SK-N-SH (cell line): ENCODE data around the gene PSMD3. TPM values are rescaled to one million over a fixed set of nuclear protein-coding genes. Genes with fewer than 3 reads are reported as not detected.

ENCODE experiments used
- CTCF ChIA-PET: fragments of 300-600, 350-600 bp; formaldehyde crosslinking; extraction: SDS; loops from one replicate; lab custom pipeline; 2021; lab: Yijun Ruan, JAX
- POLR2A ChIA-PET: fragments of 350-600 bp; sonication (Branson Sonifier 250); formaldehyde crosslinking; extraction: SDS; loops from one replicate; lab custom pipeline; 2020; ENCODE audit warnings: antibody characterized with exemption, inconsistent platforms; lab: Yijun Ruan, JAX
- DNase-seq: peaks from one replicate; pipeline ENCODE4 v3.0.0; 2012
- H2AFZ ChIP-seq: fragments of 200-600 bp; sonication (generic); 2 replicates; pipeline ENCODE4 v1.8.1; 2016; ENCODE audit warnings: antibody characterized with exemption, mild to moderate bottlenecking, low read depth
- H3F3A ChIP-seq: fragments of 200-600 bp; sonication (generic); replicated peaks from 2 replicates; pipeline ENCODE3; 2016; ENCODE audit warnings: antibody characterized with exemption, mild to moderate bottlenecking; ENCODE audit not compliant: insufficient read depth
- H3K27ac ChIP-seq, 2 experiments: fragments of 200-500 bp in 1 of 2; fragments of 200-600 bp in 1 of 2; sonication (Bioruptor generic) in 1 of 2; sonication (generic), shearing (Covaris generic) in 1 of 2; 2 replicates each; pipeline versions ENCODE4 v1.5.1 to v1.6.1; 2014 to 2016; ENCODE audit warnings: low read depth in 2 of 2, inconsistent platforms in 1 of 2, low read length in 1 of 2, mild to moderate bottlenecking in 1 of 2, mixed read lengths in 1 of 2
- H3K27me3 ChIP-seq: fragments of 200-600 bp; sonication (generic), shearing (Covaris generic); 2 replicates; pipeline ENCODE4 v1.6.1; 2016; ENCODE audit warnings: mixed run types; ENCODE audit not compliant: insufficient read depth
- H3K36me3 ChIP-seq, 2 experiments: fragments of 200-500 bp in 1 of 2; fragments of 200-600 bp in 1 of 2; sonication (Bioruptor generic) in 1 of 2; sonication (generic) in 1 of 2; replicated peaks in 1 of 2; 2 replicates each; pipeline versions ENCODE3 to v1.5.1; 2014 to 2016; ENCODE audit warnings: low read length in 1 of 2, mild to moderate bottlenecking in 1 of 2; ENCODE audit not compliant: insufficient read depth in 2 of 2, control insufficient read depth in 1 of 2
- H3K4me1 ChIP-seq, 2 experiments: fragments of 200-500 bp in 1 of 2; fragments of 200-600 bp in 1 of 2; sonication (Bioruptor generic) in 1 of 2; sonication (generic), shearing (Covaris generic) in 1 of 2; 2 replicates each; pipeline versions ENCODE4 v1.5.1 to v1.6.1; 2014 to 2016; ENCODE audit warnings: low read depth in 1 of 2, low read length in 1 of 2, mixed run types in 1 of 2; ENCODE audit not compliant: insufficient read depth in 2 of 2, control insufficient read depth in 1 of 2
- H3K4me2 ChIP-seq: fragments of 200-600 bp; sonication (generic), shearing (Covaris generic); 2 replicates; pipeline ENCODE4 v1.6.1; 2017; ENCODE audit warnings: mixed run types
- H3K4me3 ChIP-seq, 2 experiments: fragments of 200-500 bp in 1 of 2; fragments of 200-600 bp in 1 of 2; sonication (Bioruptor generic) in 1 of 2; sonication (generic), shearing (Covaris generic) in 1 of 2; 2 replicates each; pipeline versions ENCODE4 v1.5.1 to v1.8.1; 2014 to 2016; ENCODE audit warnings: low read depth in 2 of 2, inconsistent platforms in 1 of 2, low read length in 1 of 2, mild to moderate bottlenecking in 1 of 2, mixed read lengths in 1 of 2, moderate library complexity in 1 of 2
- H3K79me2 ChIP-seq: fragments of 200-600 bp; sonication (generic); 2 replicates; pipeline ENCODE4 v1.8.1; 2017; ENCODE audit warnings: mild to moderate bottlenecking; ENCODE audit not compliant: insufficient read depth
- H3K9ac ChIP-seq: fragments of 200-600 bp; sonication (generic); 2 replicates; pipeline ENCODE4 v1.6.1; 2017; ENCODE audit warnings: mixed run types
- H3K9me2 ChIP-seq: fragments of 200-600 bp; sonication (generic); 2 replicates; pipeline ENCODE4 v1.6.1; 2017; ENCODE audit warnings: mixed run types
- H3K9me3 ChIP-seq: fragments of 200-600 bp; sonication (generic); 2 replicates; pipeline ENCODE4 v1.6.1; 2017; ENCODE audit warnings: mixed run types, mild to moderate bottlenecking, moderate library complexity
- H4K20me1 ChIP-seq: fragments of 200-600 bp; sonication (generic); 2 replicates; pipeline ENCODE4 v1.6.1; 2017; ENCODE audit warnings: mild to moderate bottlenecking, mixed run types; ENCODE audit not compliant: insufficient read depth
- ELF1 ChIP-seq: IDR thresholded peaks from 2 replicates; pipeline ENCODE4 v1.4.0; 2012
- EP300 ChIP-seq, 2 experiments: IDR thresholded peaks; 2 replicates each; pipeline versions ENCODE4 v1.4.0 to v1.6.1; 2012; ENCODE audit warnings: borderline replicate concordance in 1 of 2, low read depth in 1 of 2, low read length in 1 of 2
- FOXM1 ChIP-seq: IDR thresholded peaks from 2 replicates; pipeline ENCODE4 v1.4.0; 2012; ENCODE audit warnings: low read depth, mild to moderate bottlenecking
- JUND ChIP-seq: IDR thresholded peaks from 2 replicates; pipeline ENCODE4 v1.4.0; 2012
- MEF2A ChIP-seq: IDR thresholded peaks from 2 replicates; pipeline ENCODE4 v1.4.0; 2012; ENCODE audit warnings: low read depth, borderline replicate concordance
- MXI1 ChIP-seq: IDR thresholded peaks from 2 replicates; pipeline ENCODE4 v1.6.1; 2012; ENCODE audit warnings: mild to moderate bottlenecking, low read depth, low read length, improper control_type of control experiment
- NRF1 ChIP-seq: IDR thresholded peaks from 2 replicates; pipeline ENCODE4 v1.6.1; 2012; ENCODE audit warnings: low read depth, mild to moderate bottlenecking, low read length
- RAD21 ChIP-seq: IDR thresholded peaks from 2 replicates; pipeline ENCODE4 v1.6.1; 2012; ENCODE audit warnings: mild to moderate bottlenecking, low read length
- RFX5 ChIP-seq: IDR thresholded peaks from 2 replicates; pipeline ENCODE4 v1.6.1; 2012; ENCODE audit warnings: mild to moderate bottlenecking, improper control_type of control experiment, low read length
- RXRA ChIP-seq: IDR thresholded peaks from 2 replicates; pipeline ENCODE4 v1.4.0; 2012; ENCODE audit warnings: low read depth, mild to moderate bottlenecking, borderline replicate concordance
- SMC3 ChIP-seq: IDR thresholded peaks from 2 replicates; pipeline ENCODE4 v1.6.1; 2012; ENCODE audit warnings: low read depth, low read length, improper control_type of control experiment
- YY1 ChIP-seq: IDR thresholded peaks from 2 replicates; pipeline ENCODE4 v1.4.0; 2012; ENCODE audit warnings: low read depth, mild to moderate bottlenecking
- WGBS: methylation state at CpG from one replicate; pipeline ENCODE4 v1.1.6; 2017; ENCODE audit warnings: low lambda C conversion rate; 5-methylcytosine and 5-hydroxymethylcytosine counted together
- polyA plus RNA-seq, 3 experiments: library from polyadenylated mRNA; depleted of rRNA; stranded (reverse); fragments of >200 nt; gene quantifications; 2 replicates each; pipeline ENCODE4 v1.2.3, GENCODE V29; 2012
- TF ChIP-seq, protein P1 (sequence below): fragments of 150-350 bp; IDR thresholded peaks from 2 replicates; pipeline ENCODE4 v1.6.1; 2017; ENCODE audit warnings: antibody characterized with exemption, low read length, low read depth, borderline replicate concordance
- TF ChIP-seq, protein P2 (sequence below): IDR thresholded peaks from 2 replicates; pipeline ENCODE4 v1.4.0; 2012; ENCODE audit warnings: low read depth, borderline replicate concordance
- TF ChIP-seq, protein P3 (sequence below): fragments of 150-350 bp; IDR thresholded peaks from 2 replicates; pipeline ENCODE4 v1.6.1; 2016; ENCODE audit warnings: mild to moderate bottlenecking, low read depth, low read length
- TF ChIP-seq, protein P4 (sequence below): fragments of 200-600 bp; sonication (generic); IDR thresholded peaks from 2 replicates; pipeline ENCODE4 v1.6.1; 2017; ENCODE audit warnings: antibody characterized with exemption, mild to moderate bottlenecking, moderate library complexity
- TF ChIP-seq, protein P5 (sequence below): IDR thresholded peaks from 2 replicates; pipeline ENCODE4; 2012
- TF ChIP-seq, protein P6 (sequence below): IDR thresholded peaks from 2 replicates; pipeline ENCODE4 v1.4.0; 2012; ENCODE audit warnings: low read depth
- TF ChIP-seq, protein P7 (sequence below): IDR thresholded peaks from 2 replicates; pipeline ENCODE4 v1.4.0; 2012; ENCODE audit warnings: low read depth, borderline replicate concordance

PSMD3 gene
- polyA plus RNA-seq, 1 of the 3 experiments (the other 2 are of a cell fraction) = 104 TPM

DNA sequence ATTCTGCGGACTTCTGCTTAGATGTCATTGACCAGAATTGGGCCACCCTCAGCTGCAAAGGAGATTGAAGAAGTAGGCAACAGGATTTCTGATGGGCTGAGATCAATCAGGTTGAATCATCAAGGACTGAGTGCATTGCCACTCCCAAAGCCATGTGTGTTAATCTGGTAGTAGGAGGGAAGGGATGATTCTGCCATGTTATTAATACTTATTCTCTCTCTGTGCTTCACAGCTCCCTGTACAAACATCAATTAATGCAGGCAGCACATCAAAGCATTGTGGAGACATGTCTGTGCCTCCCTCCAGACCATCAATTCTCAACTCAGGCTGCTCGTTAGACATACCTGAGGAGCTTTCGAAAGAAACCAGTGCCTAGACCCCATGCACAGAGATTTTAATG, 41.5 kb upstream of the PSMD3 start (continued):
- TF ChIP-seq, protein P1, sequence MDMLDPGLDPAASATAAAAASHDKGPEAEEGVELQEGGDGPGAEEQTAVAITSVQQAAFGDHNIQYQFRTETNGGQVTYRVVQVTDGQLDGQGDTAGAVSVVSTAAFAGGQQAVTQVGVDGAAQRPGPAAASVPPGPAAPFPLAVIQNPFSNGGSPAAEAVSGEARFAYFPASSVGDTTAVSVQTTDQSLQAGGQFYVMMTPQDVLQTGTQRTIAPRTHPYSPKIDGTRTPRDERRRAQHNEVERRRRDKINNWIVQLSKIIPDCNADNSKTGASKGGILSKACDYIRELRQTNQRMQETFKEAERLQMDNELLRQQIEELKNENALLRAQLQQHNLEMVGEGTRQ = no peak
- TF ChIP-seq FOXM1 (no peak), ELF1 (no peak)
- TF ChIP-seq, all 33 proteins: peak for 0

DNA sequence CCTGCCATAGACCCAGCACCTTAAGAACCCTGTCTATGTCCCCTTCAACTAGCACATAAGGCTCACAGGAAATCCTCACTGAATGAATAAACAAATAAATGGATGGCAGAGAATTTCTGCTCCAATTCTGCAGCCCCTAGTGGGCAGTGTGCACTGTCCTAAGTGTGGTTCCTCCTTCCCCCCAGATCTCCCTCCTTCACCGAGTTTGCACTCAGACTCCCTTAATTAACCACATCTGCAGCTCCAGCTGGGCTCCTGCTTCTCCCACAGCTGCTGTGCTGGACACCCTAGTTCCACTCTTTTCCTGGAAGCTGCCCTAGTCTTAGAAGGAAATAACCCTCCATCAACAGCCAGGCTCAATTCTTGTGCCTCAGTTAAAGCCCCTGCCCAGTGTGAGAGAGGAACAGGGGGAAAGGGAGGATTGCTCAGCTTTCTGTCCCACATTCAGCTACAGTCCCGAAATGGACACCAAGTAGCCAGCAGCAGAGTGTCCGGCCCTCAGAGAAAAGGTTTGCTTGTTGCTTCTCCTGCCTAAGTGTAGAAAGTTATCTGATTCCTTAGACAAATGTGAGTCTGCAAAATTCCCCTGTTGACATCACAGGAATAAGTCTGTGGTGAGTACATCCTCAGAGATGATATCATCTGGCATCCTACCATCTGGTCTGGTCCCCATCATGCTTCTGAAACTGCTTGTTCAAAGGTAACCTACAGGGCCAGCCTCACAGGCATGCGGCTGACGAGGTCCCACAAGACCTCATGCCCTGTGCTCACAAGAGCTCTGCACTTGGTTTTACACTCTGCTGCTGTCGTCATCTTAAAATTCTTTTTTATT, 40.8 kb upstream of the PSMD3 start:
- Histone ChIP-seq H3K4me3 (peak overlapping the region in 1 of 2 experiments; percentile 40; a peak in 2 of 4 replicates), H3K9ac (peak overlapping the region; percentile 69), H3K36me3 (no peaks in the 10 kb centered on the region), H3K79me2 (no peaks in the 10 kb centered on the region), H3K27me3 (no peaks in the 10 kb centered on the region), H3K4me2 (peak overlapping the region; percentile 75), H3K27ac (peak overlapping the region; percentile 65 to 93), H3K9me2 (no peaks in the 10 kb centered on the region), H3F3A (peaks cover 23% of the 10 kb centered on the region), H4K20me1 (no peaks in the 10 kb centered on the region), H2AFZ (peak overlapping the region; percentile 61; the same call in 1 of the 2 replicates), H3K4me1 (peaks cover 9 to 14% of the 10 kb centered on the region in 2 experiments; a peak in 2 of 4 replicates), H3K9me3 (no peaks in the 10 kb centered on the region)
- ChIA-PET CTCF (interaction anchor here (0.6 to 4.8 kb wide), 16 partner anchors 10 to 317 kb away, joined by 3 to 33 read pairs (median 4); partner anchors contain the start of genes GSDMA, LRRC3C, ORMDL3 and PSMD3), POLR2A (interaction anchor here (0.5 to 1.5 kb wide), 3 partner anchors 12 to 1071 kb away, joined by 3 to 5 read pairs (median 3); partner anchors contain the start of genes LRRC3C, ORMDL3 and PSMD3)
- 29% methylated on average over 6 of the region's 6 CpGs for WGBS
- peak; percentile 84 for DNase-seq
- TF ChIP-seq, protein P1 = no peak
- TF ChIP-seq MEF2A = no peak
- TF ChIP-seq, protein P2, sequence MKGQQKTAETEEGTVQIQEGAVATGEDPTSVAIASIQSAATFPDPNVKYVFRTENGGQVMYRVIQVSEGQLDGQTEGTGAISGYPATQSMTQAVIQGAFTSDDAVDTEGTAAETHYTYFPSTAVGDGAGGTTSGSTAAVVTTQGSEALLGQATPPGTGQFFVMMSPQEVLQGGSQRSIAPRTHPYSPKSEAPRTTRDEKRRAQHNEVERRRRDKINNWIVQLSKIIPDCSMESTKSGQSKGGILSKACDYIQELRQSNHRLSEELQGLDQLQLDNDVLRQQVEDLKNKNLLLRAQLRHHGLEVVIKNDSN = no peak
- 0 out of 4 replicates have a peak, but pooled peaks of 1 of the 2 experiments have one; percentile 46 for TF ChIP-seq EP300 (IDR thresholded peaks at IDR 0.05; ENCODE audit: borderline replicate concordance in 1 of 2, low read depth in 1 of 2, low read length in 1 of 2)
- TF ChIP-seq RFX5 = peak; percentile 80; the same call in 1 of the 2 replicates
- TF ChIP-seq MXI1 = no peak
- TF ChIP-seq, protein P3, sequence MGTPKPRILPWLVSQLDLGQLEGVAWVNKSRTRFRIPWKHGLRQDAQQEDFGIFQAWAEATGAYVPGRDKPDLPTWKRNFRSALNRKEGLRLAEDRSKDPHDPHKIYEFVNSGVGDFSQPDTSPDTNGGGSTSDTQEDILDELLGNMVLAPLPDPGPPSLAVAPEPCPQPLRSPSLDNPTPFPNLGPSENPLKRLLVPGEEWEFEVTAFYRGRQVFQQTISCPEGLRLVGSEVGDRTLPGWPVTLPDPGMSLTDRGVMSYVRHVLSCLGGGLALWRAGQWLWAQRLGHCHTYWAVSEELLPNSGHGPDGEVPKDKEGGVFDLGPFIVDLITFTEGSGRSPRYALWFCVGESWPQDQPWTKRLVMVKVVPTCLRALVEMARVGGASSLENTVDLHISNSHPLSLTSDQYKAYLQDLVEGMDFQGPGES = no peak
- TF ChIP-seq, protein P4, sequence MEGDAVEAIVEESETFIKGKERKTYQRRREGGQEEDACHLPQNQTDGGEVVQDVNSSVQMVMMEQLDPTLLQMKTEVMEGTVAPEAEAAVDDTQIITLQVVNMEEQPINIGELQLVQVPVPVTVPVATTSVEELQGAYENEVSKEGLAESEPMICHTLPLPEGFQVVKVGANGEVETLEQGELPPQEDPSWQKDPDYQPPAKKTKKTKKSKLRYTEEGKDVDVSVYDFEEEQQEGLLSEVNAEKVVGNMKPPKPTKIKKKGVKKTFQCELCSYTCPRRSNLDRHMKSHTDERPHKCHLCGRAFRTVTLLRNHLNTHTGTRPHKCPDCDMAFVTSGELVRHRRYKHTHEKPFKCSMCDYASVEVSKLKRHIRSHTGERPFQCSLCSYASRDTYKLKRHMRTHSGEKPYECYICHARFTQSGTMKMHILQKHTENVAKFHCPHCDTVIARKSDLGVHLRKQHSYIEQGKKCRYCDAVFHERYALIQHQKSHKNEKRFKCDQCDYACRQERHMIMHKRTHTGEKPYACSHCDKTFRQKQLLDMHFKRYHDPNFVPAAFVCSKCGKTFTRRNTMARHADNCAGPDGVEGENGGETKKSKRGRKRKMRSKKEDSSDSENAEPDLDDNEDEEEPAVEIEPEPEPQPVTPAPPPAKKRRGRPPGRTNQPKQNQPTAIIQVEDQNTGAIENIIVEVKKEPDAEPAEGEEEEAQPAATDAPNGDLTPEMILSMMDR = peak; percentile 68
- TF ChIP-seq, protein P5, sequence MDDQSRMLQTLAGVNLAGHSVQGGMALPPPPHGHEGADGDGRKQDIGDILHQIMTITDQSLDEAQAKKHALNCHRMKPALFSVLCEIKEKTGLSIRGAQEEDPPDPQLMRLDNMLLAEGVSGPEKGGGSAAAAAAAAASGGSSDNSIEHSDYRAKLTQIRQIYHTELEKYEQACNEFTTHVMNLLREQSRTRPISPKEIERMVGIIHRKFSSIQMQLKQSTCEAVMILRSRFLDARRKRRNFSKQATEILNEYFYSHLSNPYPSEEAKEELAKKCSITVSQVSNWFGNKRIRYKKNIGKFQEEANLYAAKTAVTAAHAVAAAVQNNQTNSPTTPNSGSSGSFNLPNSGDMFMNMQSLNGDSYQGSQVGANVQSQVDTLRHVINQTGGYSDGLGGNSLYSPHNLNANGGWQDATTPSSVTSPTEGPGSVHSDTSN = peak; percentile 82
- no peak; the same call in 1 of the 2 replicates for TF ChIP-seq JUND
- TF ChIP-seq NRF1 = no peak
- peak; percentile 24; the same call in 1 of the 2 replicates for TF ChIP-seq SMC3
- TF ChIP-seq RXRA = peak; percentile 39; the same call in 1 of the 2 replicates
- TF ChIP-seq, protein P6, sequence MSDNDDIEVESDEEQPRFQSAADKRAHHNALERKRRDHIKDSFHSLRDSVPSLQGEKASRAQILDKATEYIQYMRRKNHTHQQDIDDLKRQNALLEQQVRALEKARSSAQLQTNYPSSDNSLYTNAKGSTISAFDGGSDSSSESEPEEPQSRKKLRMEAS = peak; percentile 92
- TF ChIP-seq, protein P7, sequence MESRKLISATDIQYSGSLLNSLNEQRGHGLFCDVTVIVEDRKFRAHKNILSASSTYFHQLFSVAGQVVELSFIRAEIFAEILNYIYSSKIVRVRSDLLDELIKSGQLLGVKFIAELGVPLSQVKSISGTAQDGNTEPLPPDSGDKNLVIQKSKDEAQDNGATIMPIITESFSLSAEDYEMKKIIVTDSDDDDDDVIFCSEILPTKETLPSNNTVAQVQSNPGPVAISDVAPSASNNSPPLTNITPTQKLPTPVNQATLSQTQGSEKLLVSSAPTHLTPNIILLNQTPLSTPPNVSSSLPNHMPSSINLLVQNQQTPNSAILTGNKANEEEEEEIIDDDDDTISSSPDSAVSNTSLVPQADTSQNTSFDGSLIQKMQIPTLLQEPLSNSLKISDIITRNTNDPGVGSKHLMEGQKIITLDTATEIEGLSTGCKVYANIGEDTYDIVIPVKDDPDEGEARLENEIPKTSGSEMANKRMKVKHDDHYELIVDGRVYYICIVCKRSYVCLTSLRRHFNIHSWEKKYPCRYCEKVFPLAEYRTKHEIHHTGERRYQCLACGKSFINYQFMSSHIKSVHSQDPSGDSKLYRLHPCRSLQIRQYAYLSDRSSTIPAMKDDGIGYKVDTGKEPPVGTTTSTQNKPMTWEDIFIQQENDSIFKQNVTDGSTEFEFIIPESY = no peak
- no peak for TF ChIP-seq YY1
- TF ChIP-seq RAD21 = peak; percentile 65
